Transverse colon (tissue), 4 donors: ENCODE data around the gene ACVR1C. TPM values are rescaled to one million over a fixed set of nuclear protein-coding genes. Genes with fewer than 3 reads are reported as not detected.

Experiments used
- DNase-seq: peaks from one replicate; pipeline ENCODE4 v3.0.0-alpha.2; 2019
- H3K27ac ChIP-seq, 4 donors: fragments of 200-600 bp; sonication (generic); 2 replicates each; pipeline ENCODE4 v1.5.1; 2016 to 2018; ENCODE audit warnings: inconsistent platforms in 4 of 4
- H3K27me3 ChIP-seq: fragments of 200-600 bp; sonication (generic); 2 replicates; pipeline ENCODE4 v1.5.1; 2017; ENCODE audit warnings: inconsistent platforms
- H3K36me3 ChIP-seq, 4 donors: fragments of 200-600 bp; sonication (generic); 2 replicates each; pipeline ENCODE4 v1.5.1; 2017 to 2019; ENCODE audit warnings: inconsistent platforms in 4 of 4
- H3K4me1 ChIP-seq, 4 donors: fragments of 200-600 bp; sonication (generic); 2 replicates each; pipeline ENCODE4 v1.5.1; 2017 to 2020; ENCODE audit warnings: inconsistent platforms in 4 of 4
- H3K4me3 ChIP-seq, 4 donors: fragments of 200-600 bp; sonication (generic); 1 replicate in 1 of 4; 2 replicates in 3 of 4; pipeline versions ENCODE4 v1.5.1 to v1.6.1; 2017 to 2019; ENCODE audit warnings: inconsistent platforms in 4 of 4
- H3K9me3 ChIP-seq, 2 donors: fragments of 200-600 bp; sonication (generic); 2 replicates each; pipeline ENCODE4 v1.5.1; 2017 to 2019; ENCODE audit warnings: inconsistent platforms in 2 of 2
- CTCF ChIP-seq, 5 experiments: fragments of 200-600 bp in 3 of 5; fragments of 450-650 bp in 2 of 5; sonication (generic) in 3 of 5; IDR thresholded peaks; 1 replicate in 2 of 5; 2 replicates in 3 of 5; pipeline ENCODE4 v1.5.1; 2016 to 2017; ENCODE audit warnings: antibody characterized with exemption in 5 of 5, inconsistent platforms in 3 of 5, mild to moderate bottlenecking in 2 of 5, moderate library complexity in 1 of 5
- EP300 ChIP-seq: sonication (generic); formaldehyde crosslinking; IDR thresholded peaks from one replicate; pipeline ENCODE4 v1.6.1; 2017; ENCODE audit warnings: antibody characterized with exemption, low read depth
- POLR2A ChIP-seq: fragments of 450-650 bp; IDR thresholded peaks from one replicate; pipeline ENCODE4 v1.6.1; 2016; ENCODE audit warnings: antibody characterized with exemption, mild to moderate bottlenecking, moderate library complexity
- POLR2AphosphoS5 ChIP-seq, 3 donors: sonication (generic); formaldehyde crosslinking; IDR thresholded peaks; one replicate each; pipeline ENCODE4 v1.6.1; 2016; ENCODE audit warnings: antibody characterized with exemption in 3 of 3
- WGBS, 2 donors: methylation state at CpG; one replicate each; pipeline ENCODE4 v1.1.5; 2018; ENCODE audit warnings: low coverage in 1 of 2; 5-methylcytosine and 5-hydroxymethylcytosine counted together
- in situ Hi-C, 4 donors: fragments of 200-750 bp; cut with MboI; loops; one replicate each; pipeline versions ENCODE4 v1.15.0 to v1.15.1; 2017; ENCODE audit warnings: low sequenced_read_pairs in 3 of 4, low pct_ligation_motif_present in 1 of 4, low pct_unique_long_range_greater_than_20kb in 1 of 4
- intact Hi-C: fragments of 100-400 bp; cut with DNase I; formaldehyde crosslinking; loops from one replicate; pipeline ENCODE4 v1.15.1; 2023; ENCODE audit warnings: low total_unique reads
- total RNA-seq, 4 donors: library from RNA; depleted of rRNA; stranded (reverse); fragments of >200 nt; gene quantifications; one replicate each; pipeline ENCODE4 v1.1.0, GENCODE V29; 2016

Gene ACVR1C
- total RNA-seq, 4 donors from 2014 or later: 8.2 to 13.7 (median 11.9) TPM

DNA sequence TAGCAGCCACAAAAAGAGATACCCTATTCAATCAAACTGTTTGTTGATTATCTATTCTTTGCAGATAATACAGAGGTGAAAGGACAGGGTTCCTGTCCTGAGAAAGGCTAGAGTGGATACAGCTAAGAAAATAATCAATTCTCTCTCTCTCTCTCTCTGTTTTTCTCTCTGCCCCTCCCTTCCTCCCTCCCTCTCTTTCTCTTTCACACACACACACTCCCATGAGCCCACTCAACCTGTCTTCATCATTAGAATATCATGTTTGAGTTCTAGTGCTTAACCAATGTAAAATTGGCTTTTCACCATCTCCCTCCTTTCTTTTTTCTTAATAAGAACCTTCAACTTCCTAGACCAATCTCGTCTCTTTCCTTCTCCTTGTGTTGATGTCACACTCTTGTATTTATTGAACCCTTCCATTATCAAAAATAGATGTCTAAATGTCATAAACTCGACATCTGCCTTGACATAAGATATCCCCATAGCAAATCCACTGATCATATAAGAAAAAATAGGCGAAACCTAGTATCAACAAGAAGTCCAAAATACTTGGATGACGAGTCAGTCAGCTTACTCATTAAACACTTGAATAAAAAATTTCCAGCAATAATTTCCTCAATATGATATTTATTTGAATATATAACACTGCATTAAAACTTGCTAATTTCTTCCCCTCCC lies 141.9 kb downstream of the ACVR1C start:
- WGBS, 2 donors: 81 to 90% methylated on average over 4 of the region's 4 CpGs
- Histone ChIP-seq H3K9me3 (no peaks in the 10 kb centered on the region), H3K4me1 (peaks cover 0 to 5% (median 3%) of the 10 kb centered on the region in 4 donors), H3K27ac (no peak overlapping the region), H3K36me3 (no peaks in the 10 kb centered on the region), H3K4me3 (no peak overlapping the region), H3K27me3 (no peaks in the 10 kb centered on the region)
- no peak for DNase-seq
- intact Hi-C loops: no loop called here
- TF ChIP-seq POLR2A (no peak), POLR2AphosphoS5 (IDR thresholded peaks at IDR 0.05) (no peak), CTCF (IDR thresholded peaks at IDR 0.05) (no peak), EP300 (no peak)
- in situ Hi-C loops: loop anchor here (10.0 to 25.0 kb wide), 3 partner anchors 149 to 526 kb away; partner anchors contain the start of gene ERMN (in 1 of the 4)

DNA sequence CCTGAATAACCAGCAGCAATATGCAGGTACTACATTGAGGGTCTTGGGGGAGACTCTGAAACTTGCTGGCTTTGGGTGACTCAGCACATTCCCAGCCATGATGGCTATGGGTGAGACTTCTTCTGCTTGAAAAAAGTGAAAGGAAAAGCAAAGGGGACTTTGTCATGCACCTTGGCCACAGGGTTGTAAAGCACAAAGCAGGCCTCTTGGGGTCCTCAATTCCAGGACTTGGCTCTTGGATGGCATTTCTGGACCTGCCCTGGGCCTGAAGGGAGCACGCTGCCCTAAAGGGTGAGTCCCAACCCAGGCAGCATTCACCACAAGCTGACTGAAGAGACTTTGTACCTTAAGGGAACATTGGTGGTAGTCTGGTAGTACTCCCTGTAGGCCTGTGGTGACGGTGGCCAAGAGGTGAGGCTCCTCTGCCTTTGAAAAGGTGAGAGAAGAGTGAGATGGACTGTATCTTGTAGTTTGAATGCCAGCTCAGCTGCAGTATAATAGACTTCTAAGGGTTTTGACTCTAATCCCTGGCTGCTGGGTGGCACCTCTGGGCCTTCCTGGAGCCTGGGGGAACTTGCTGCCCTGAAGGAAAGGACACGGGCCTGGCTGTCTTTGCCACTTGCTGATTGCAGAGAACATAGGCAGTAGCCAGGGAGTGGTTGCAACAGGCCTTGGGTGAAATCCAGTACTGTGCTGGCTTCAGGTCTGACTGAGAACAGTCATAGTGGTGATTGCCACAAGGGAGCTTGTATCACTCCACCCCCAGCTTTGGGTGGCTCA lies 148.3 kb downstream of the ACVR1C start:
- no peak for TF ChIP-seq POLR2AphosphoS5 (IDR thresholded peaks at IDR 0.05)
- no peak for TF ChIP-seq EP300
- no peak for TF ChIP-seq POLR2A
- TF ChIP-seq CTCF (IDR thresholded peaks at IDR 0.05): no peak
- in situ Hi-C loops (loop anchor here (10.0 to 25.0 kb wide), 3 partner anchors 143 to 532 kb away; partner anchors contain the start of gene ERMN (in 1 of the 4)), intact Hi-C loops (no loop called here)
- Histone ChIP-seq H3K27me3 (no peaks in the 10 kb centered on the region), H3K36me3 (no peaks in the 10 kb centered on the region), H3K4me1 (no peaks in the 10 kb centered on the region), H3K27ac (no peak overlapping the region), H3K4me3 (no peak overlapping the region), H3K9me3 (no peaks in the 10 kb centered on the region)
- peak; percentile 21 for DNase-seq
- WGBS, 2 donors: 67% methylated on average over 3 of the region's 3 CpGs; no CpG with 5 or more reads in 1 of the 2 donors

- intact Hi-C loops: no loop called here
- 91 to 92% methylated on average over 4 to 7 of the region's 7 CpGs for WGBS, 2 donors
- Histone ChIP-seq H3K36me3 (no peaks in the 10 kb centered on the region), H3K27ac (no peak overlapping the region), H3K4me3 (no peak overlapping the region), H3K27me3 (no peaks in the 10 kb centered on the region), H3K9me3 (no peaks in the 10 kb centered on the region), H3K4me1 (no peaks in the 10 kb centered on the region)
- TF ChIP-seq EP300 (no peak), CTCF (IDR thresholded peaks at IDR 0.05) (no peak), POLR2A (no peak), POLR2AphosphoS5 (IDR thresholded peaks at IDR 0.05) (no peak)
- in situ Hi-C loops: loop anchor here (10.0 to 25.0 kb wide), 3 partner anchors 142 to 533 kb away; partner anchors contain the start of gene ERMN (in 1 of the 4)
- DNase-seq: no peak
These were observed 149.3 kb downstream of the ACVR1C start for GRCh38 chr2:157479081-157480027.
